Mucosa of gallbladder (tissue), 1 donor: ENCODE data around the gene PAQR5. TPM values are rescaled to one million over a fixed set of nuclear protein-coding genes. Genes with fewer than 3 reads are reported as not detected.
A peak's percentile ranks its signal among the peaks of the same experiment; 100 is the strongest.
"Not testable (repeated sequence)": the region's sequence is repeated elsewhere in the genome, so short reads cannot be mapped to it uniquely, and the experiment has no call there.

ENCODE experiments used
- DNase-seq: peaks from one replicate; pipeline ENCODE4 v3.0.0-alpha.2; 2020; ENCODE audit warnings: low spot score
- total RNA-seq: library from RNA; stranded (reverse); gene quantifications from one replicate; pipeline ENCODE4 v1.2.1, GENCODE V29; 2021
- donor health status: DM: no; HTN: no; CAD: no.

Gene PAQR5
- total RNA-seq, 1 donor from 2014 or later: 20.5 TPM

- DNase-seq: no peak
Measured at GRCh38 chr15:69424001-69424400, 125.3 kb downstream of the PAQR5 start.

- no peak for DNase-seq
Measured at GRCh38 chr15:69424748-69425413, 126.2 kb downstream of the PAQR5 start.

GRCh38 chr15:69433831-69434230, 135.1 kb downstream of the PAQR5 start:
- DNase-seq: no peak

GRCh38 chr15:69434238-69434637, 135.5 kb downstream of the PAQR5 start:
- no peak for DNase-seq

- no peak for DNase-seq
Measured at GRCh38 chr15:69434679-69435078, 136.0 kb downstream of the PAQR5 start.

- no peak for DNase-seq
Measured at GRCh38 chr15:69435985-69436384, 137.3 kb downstream of the PAQR5 start.

GRCh38 chr15:69436951-69437350, 138.2 kb downstream of the PAQR5 start:
- DNase-seq: no peak

GRCh38 chr15:69439623-69440022, 140.9 kb downstream of the PAQR5 start:
- DNase-seq: no peak

GRCh38 chr15:69443032-69443611, 144.4 kb downstream of the PAQR5 start:
- no peak for DNase-seq

- DNase-seq: no peak
Measured at GRCh38 chr15:69444686-69445085, 146.0 kb downstream of the PAQR5 start.

GRCh38 chr15:69446953-69447352, 148.2 kb downstream of the PAQR5 start:
- DNase-seq: no peak

GRCh38 chr15:69450221-69450620, 151.5 kb downstream of the PAQR5 start:
- not testable (repeated sequence) for DNase-seq

- no peak for DNase-seq
Measured at GRCh38 chr15:69450968-69451695, 152.4 kb downstream of the PAQR5 start.

GRCh38 chr15:69451951-69452691, 153.4 kb downstream of the PAQR5 start:
- DNase-seq: no peak

- DNase-seq: peak; percentile 96
Measured at GRCh38 chr15:69452692-69453521, 154.2 kb downstream of the PAQR5 start, which contains the start of gene RPLP1. Gene RPLP1, plus strand, starts transcription at chr15:69452818. Its CDS starts 131 bp downstream, at chr15:69452949.

- no peak for DNase-seq
Measured at GRCh38 chr15:69454953-69455352, 156.2 kb downstream of the PAQR5 start.

GRCh38 chr15:69456208-69457166, 157.8 kb downstream of the PAQR5 start:
- no peak for DNase-seq
